Stimulated activated naive CD8-positive, alpha-beta T cell treated with anti-CD3 and anti-CD28 coated beads, Interleukin-15, Interleukin-2, amounts not matched to agents 100 ng/mL and 50 ng/mL, for 24 hours (primary cell): Measurements from ENCODE around the gene ERAP2.
"Not testable (repeated sequence)": the region's sequence is repeated elsewhere in the genome, so short reads cannot be mapped to it uniquely, and the experiment has no call there.

ENCODE experiments used
- H3K27ac Mint-ChIP-seq: one replicate; pipeline ENCODE4 v1.8.0; 2021; ENCODE audit warnings: mild to moderate bottlenecking, mixed read lengths
- H3K27me3 Mint-ChIP-seq: one replicate; pipeline ENCODE4 v1.8.0; 2021; ENCODE audit warnings: mixed read lengths
- H3K36me3 Mint-ChIP-seq: one replicate; pipeline ENCODE4 v1.8.0; 2021; ENCODE audit warnings: low read depth, mixed read lengths
- H3K4me1 Mint-ChIP-seq: one replicate; pipeline ENCODE4 v1.8.0; 2021; ENCODE audit warnings: low read depth, mixed read lengths
- H3K4me3 Mint-ChIP-seq: one replicate; pipeline ENCODE4 v1.8.0; 2021; ENCODE audit warnings: mild to moderate bottlenecking, mixed read lengths
- H3K9me3 Mint-ChIP-seq: one replicate; pipeline ENCODE4 v1.8.0; 2021; ENCODE audit warnings: mixed read lengths

ERAP2 gene

GRCh38 chr5:96876292-96876850 lies at the start of gene ERAP2:
Gene ERAP2 (plus strand): TSS chr5:96876500. CDS start chr5:96879686, 3,186 bp downstream.
- peak within 1 kb of the TSS; percentile 99 for H3K27ac Mint-ChIP-seq
- peak within 1 kb of the TSS; percentile 95 for H3K4me3 Mint-ChIP-seq
- H3K36me3 Mint-ChIP-seq: peaks cover 18% of the 10 kb centered on the region
- no peaks in the 10 kb centered on the region for H3K27me3 Mint-ChIP-seq
- peaks cover 78% of the 10 kb centered on the region for H3K4me1 Mint-ChIP-seq
- H3K9me3 Mint-ChIP-seq: peaks cover 4% of the 10 kb centered on the region

- Mint-ChIP-seq H3K27ac (no peak overlapping the region), H3K27me3 (no peaks in the 10 kb centered on the region), H3K4me3 (no peak overlapping the region), H3K4me1 (peaks cover 6% of the 10 kb centered on the region), H3K9me3 (no peaks in the 10 kb centered on the region), H3K36me3 (no peaks in the 10 kb centered on the region)
Measured at GRCh38 chr5:96829297-96829696, 47.0 kb upstream of the ERAP2 start.

GRCh38 chr5:96834016-96834415 lies 42.3 kb upstream of the ERAP2 start:
- no peak overlapping the region for H3K4me3 Mint-ChIP-seq
- H3K4me1 Mint-ChIP-seq: peaks cover 4% of the 10 kb centered on the region
- no peaks in the 10 kb centered on the region for H3K36me3 Mint-ChIP-seq
- no peaks in the 10 kb centered on the region for H3K27me3 Mint-ChIP-seq
- no peaks in the 10 kb centered on the region for H3K9me3 Mint-ChIP-seq
- H3K27ac Mint-ChIP-seq: no peak overlapping the region

- no peaks in the 10 kb centered on the region for H3K27me3 Mint-ChIP-seq
- no peaks in the 10 kb centered on the region for H3K36me3 Mint-ChIP-seq
- H3K27ac Mint-ChIP-seq: no peak overlapping the region
- H3K4me3 Mint-ChIP-seq: no peak overlapping the region
- H3K4me1 Mint-ChIP-seq: peaks cover 4% of the 10 kb centered on the region
- no peaks in the 10 kb centered on the region for H3K9me3 Mint-ChIP-seq
Measured at GRCh38 chr5:96835791-96836191, 40.5 kb upstream of the ERAP2 start.

GRCh38 chr5:96836817-96837216 lies 39.5 kb upstream of the ERAP2 start:
- Mint-ChIP-seq H3K27me3 (no peaks in the 10 kb centered on the region), H3K9me3 (no peaks in the 10 kb centered on the region), H3K4me3 (no peak overlapping the region), H3K36me3 (no peaks in the 10 kb centered on the region), H3K4me1 (peaks cover 4% of the 10 kb centered on the region), H3K27ac (no peak overlapping the region)

- Mint-ChIP-seq H3K9me3 (no peaks in the 10 kb centered on the region), H3K4me3 (no peak overlapping the region), H3K27me3 (no peaks in the 10 kb centered on the region), H3K4me1 (peaks cover 4% of the 10 kb centered on the region), H3K36me3 (no peaks in the 10 kb centered on the region), H3K27ac (no peak overlapping the region)
Measured at GRCh38 chr5:96837303-96837702, 39.0 kb upstream of the ERAP2 start.

- no peaks in the 10 kb centered on the region for H3K27me3 Mint-ChIP-seq
- H3K9me3 Mint-ChIP-seq: no peaks in the 10 kb centered on the region
- H3K36me3 Mint-ChIP-seq: no peaks in the 10 kb centered on the region
- H3K4me1 Mint-ChIP-seq: peaks cover 7% of the 10 kb centered on the region
- H3K4me3 Mint-ChIP-seq: no peak overlapping the region
- H3K27ac Mint-ChIP-seq: no peak overlapping the region
Measured at GRCh38 chr5:96838201-96839070, 37.9 kb upstream of the ERAP2 start.

- peaks cover 9% of the 10 kb centered on the region for H3K4me1 Mint-ChIP-seq
- H3K27me3 Mint-ChIP-seq: no peaks in the 10 kb centered on the region
- H3K27ac Mint-ChIP-seq: no peak overlapping the region
- no peaks in the 10 kb centered on the region for H3K9me3 Mint-ChIP-seq
- no peaks in the 10 kb centered on the region for H3K36me3 Mint-ChIP-seq
- no peak overlapping the region for H3K4me3 Mint-ChIP-seq
Measured at GRCh38 chr5:96839071-96839592, 37.2 kb upstream of the ERAP2 start.

GRCh38 chr5:96841931-96842330 lies 34.4 kb upstream of the ERAP2 start:
- not testable (repeated sequence) for H3K27me3 Mint-ChIP-seq, H3K4me1 Mint-ChIP-seq, H3K27ac Mint-ChIP-seq, H3K36me3 Mint-ChIP-seq, H3K9me3 Mint-ChIP-seq, H3K4me3 Mint-ChIP-seq

- H3K27ac Mint-ChIP-seq: no peak overlapping the region
- no peaks in the 10 kb centered on the region for H3K27me3 Mint-ChIP-seq
- H3K4me3 Mint-ChIP-seq: no peak overlapping the region
- H3K36me3 Mint-ChIP-seq: no peaks in the 10 kb centered on the region
- peaks cover 5% of the 10 kb centered on the region for H3K4me1 Mint-ChIP-seq
- H3K9me3 Mint-ChIP-seq: no peaks in the 10 kb centered on the region
Measured at GRCh38 chr5:96843140-96843539, 33.2 kb upstream of the ERAP2 start.

GRCh38 chr5:96844481-96844990 lies 31.8 kb upstream of the ERAP2 start:
- no peak overlapping the region for H3K27ac Mint-ChIP-seq
- no peaks in the 10 kb centered on the region for H3K36me3 Mint-ChIP-seq
- H3K4me3 Mint-ChIP-seq: no peak overlapping the region
- no peaks in the 10 kb centered on the region for H3K27me3 Mint-ChIP-seq
- H3K4me1 Mint-ChIP-seq: peaks cover 5% of the 10 kb centered on the region
- H3K9me3 Mint-ChIP-seq: no peaks in the 10 kb centered on the region

- Mint-ChIP-seq H3K9me3 (no peaks in the 10 kb centered on the region), H3K4me3 (no peak overlapping the region), H3K36me3 (no peaks in the 10 kb centered on the region), H3K4me1 (no peaks in the 10 kb centered on the region), H3K27me3 (no peaks in the 10 kb centered on the region), H3K27ac (no peak overlapping the region)
Measured at GRCh38 chr5:96851312-96852062, 24.8 kb upstream of the ERAP2 start.

GRCh38 chr5:96852759-96853158 lies 23.5 kb upstream of the ERAP2 start:
- H3K27me3 Mint-ChIP-seq: no peaks in the 10 kb centered on the region
- no peaks in the 10 kb centered on the region for H3K4me1 Mint-ChIP-seq
- H3K9me3 Mint-ChIP-seq: no peaks in the 10 kb centered on the region
- H3K36me3 Mint-ChIP-seq: no peaks in the 10 kb centered on the region
- H3K27ac Mint-ChIP-seq: no peak overlapping the region
- H3K4me3 Mint-ChIP-seq: no peak overlapping the region

GRCh38 chr5:96854067-96854466 lies 22.2 kb upstream of the ERAP2 start:
- Mint-ChIP-seq H3K27ac (no peak overlapping the region), H3K27me3 (no peaks in the 10 kb centered on the region), H3K4me3 (no peak overlapping the region), H3K4me1 (no peaks in the 10 kb centered on the region), H3K36me3 (no peaks in the 10 kb centered on the region), H3K9me3 (no peaks in the 10 kb centered on the region)
